OCI-M1 (cell line): Measurements from ENCODE around the gene MADD.

Experiments used
- DNase-seq: peaks from one replicate; lab custom pipeline; 2025; lab: John Stamatoyannopoulos, UW

The MADD gene

DNA sequence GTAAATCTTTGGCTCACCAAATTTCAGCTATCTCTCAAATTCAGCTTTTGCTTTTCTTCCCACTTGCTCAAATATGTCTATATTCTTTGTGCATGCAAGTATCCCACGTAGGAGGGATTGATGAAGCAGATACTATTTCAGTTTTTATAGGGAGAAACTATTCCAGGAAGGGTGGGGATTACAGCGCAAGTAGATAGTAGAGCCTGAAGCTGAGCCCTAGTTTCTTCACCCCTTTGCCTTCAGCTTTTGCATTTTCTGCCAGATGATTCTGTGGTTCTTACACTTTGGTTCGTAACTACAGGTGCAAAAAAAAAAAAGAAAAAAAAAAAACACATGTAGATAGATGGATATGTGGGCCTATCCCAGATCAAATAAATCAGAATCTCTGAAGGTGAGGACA lies 18.2 kb upstream of the MADD start:
- no peak for DNase-seq

DNA sequence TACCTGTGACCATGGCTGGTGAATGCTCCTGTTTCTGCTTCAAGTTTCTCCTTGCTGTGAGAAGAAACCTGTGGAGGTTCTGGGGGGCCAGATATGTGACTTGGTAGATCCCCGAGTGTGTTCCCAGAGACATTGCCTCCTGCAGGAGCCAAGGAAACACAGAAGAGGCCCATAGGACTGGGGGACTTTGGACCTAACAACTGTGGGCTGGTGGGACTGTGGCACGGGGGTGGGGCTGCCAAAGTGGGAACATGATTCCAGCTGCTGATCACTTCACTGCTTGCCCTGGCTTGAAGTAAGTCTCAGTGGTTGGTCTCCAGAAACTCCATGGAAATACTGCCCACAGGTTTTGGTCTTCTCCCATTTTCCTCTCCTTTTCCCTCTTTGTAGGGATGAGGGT lies 16.3 kb upstream of the MADD start:
- DNase-seq = no peak

DNA sequence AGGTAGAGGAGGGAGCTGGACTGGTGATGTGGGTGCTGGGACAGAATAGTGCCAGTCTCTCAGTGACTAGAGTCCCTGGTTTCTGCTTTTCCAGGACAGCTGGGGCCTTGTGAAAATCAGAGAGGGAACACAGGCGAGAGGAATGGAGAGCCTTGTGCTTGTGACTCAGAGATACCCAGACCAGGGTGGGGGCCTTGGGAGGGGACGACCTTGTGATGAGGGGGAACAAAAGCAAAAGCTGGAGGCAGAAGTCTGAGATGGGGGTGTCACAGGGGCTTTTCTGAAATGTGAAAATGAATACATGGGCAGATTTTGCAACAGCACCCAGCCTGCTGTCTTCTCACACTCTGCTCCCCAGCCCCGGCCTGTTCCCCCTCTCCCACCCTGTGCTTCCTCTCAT lies 15.5 kb upstream of the MADD start:
- no peak for DNase-seq

DNA sequence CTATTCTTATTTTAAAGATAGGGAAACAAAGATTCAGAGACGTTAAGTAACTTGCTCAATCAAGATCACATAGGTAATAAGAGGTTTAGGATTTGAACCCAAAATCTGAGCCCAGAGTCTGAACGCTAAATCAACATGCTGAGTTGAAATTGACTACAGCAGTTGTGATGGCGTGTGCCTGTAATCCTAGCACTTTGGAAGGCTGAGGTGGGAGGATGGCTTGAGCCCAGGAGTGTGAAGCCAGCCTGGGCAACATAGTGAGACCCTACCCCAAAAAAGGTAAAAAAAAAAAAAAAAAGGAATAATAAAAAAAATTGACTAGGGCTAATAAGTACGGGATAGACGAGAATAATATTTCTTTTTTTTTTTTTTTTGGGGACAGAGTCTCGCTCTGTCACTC lies 13.6 kb upstream of the MADD start:
- no peak for DNase-seq

DNA sequence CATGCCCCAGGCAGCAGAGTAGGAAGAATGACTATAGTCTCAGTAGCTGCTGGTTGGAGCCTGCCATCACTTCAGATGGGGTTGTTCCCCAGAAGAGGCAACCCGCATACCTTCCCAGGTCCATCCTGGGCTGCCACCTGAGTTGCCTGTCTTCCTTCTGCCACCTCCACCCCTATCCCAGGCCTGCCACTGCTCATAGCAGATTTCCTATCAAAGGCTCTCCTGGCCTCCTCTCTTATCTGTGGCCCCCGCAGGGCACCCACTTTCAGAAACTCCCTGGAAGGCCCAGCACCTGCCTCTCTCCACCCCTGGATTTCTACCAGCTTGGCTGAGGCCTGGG lies 12.8 kb upstream of the MADD start:
- DNase-seq = no peak

DNA sequence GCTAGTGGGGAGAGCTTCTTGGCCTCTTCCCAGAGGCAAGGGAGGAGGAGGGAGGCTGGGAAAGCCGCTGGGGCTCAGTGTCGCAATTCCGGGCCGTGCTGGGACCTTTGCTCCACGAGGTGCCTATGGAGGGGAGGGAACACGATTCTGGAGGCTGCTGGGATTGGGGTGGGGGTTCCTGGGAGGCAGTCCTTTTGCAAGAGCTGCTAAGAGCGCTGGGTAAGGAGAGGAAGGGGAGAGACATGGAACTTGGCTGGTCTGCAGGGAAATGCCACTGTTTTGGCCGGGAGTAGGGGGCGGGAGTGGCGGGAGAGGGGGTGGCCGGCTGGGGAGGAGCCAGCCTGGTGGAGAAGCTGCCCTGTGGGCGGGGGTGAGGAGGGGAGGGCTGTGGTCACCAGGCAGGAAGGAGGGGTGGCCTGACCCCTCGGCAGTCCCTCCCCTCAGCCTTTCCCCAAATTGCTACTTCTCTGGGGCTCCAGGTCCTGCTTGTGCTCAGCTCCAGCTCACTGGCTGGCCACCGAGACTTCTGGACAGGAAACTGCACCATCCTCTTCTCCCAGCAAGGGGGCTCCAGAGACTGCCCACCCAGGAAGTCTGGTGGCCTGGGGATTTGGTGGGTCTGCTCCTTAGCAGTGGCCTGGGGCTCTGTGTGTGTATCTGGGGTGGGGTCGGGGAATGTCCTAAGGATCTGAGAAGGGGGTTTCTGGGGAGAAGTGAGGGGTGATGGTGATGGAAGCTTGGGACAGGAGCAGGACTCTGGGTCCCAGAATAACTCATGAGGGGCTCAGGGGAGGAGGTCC lies 12.2 kb upstream of the MADD start, which contains the start of gene NR1H3:
NR1H3 (plus strand) TSS at position 480 of the 800 bp plus-strand sequence. CDS start 1,221 bp downstream, outside the sequence.
- DNase-seq = peak; percentile 84

DNA sequence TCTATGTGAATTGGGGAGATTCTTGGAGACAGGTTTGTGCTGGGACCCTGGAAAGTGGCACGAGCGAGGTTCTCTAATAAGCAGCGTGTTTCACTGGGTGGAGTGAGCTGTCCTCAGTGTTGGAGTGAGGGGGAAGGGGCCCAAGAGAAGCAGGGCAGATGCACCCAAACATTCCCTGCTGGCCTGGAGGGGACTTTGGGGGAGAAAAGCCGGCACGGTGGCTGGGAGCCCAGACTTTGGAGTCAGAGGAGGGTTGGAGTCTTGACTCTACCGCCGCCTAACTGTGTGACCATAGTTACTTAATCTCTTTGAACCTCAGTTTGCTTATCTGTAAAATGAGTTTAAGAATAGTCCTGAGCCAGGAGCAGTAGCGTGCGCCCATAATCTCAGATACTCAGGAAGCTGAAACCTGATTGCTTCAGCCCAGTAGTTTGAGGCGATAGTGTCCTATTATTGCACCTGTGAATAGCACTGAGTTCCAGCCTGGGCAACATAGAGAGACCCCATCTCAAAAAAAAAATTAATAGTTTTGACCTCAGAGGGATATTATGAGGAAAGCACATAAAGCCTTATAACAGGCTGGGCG lies 11.5 kb upstream of the MADD start:
- DNase-seq = no peak

DNA sequence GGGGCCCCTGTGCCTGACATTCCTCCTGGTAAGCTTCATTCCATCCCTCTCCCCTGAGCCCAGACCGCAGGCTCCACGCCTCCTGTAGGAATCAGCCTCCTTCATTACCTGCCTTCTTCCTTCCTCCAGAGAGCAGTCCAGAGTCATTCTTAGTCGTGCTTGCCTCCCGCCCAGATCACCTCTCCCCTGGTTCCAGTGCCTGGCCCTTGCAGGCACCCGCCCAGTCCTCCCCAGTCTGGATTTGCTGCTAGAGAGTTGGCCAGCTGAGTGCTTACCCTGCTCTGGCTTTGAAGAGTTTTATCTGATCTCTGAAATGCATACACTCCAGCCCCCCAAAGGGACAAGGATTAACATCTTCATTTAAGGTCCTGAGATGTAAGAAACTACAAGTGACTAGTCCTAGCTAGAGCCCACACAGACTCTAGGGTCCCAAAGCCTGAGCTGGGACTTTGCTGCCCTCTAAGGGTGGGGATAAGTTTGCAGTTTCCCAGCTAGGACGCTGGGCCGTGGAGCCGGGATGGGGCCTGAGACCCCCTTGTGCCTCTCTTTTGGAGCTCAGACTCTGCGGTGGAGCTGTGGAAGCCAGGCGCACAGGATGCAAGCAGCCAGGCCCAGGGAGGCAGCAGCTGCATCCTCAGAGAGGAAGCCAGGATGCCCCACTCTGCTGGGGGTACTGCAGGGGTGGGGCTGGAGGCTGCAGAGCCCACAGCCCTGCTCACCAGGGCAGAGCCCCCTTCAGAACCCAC lies 10.5 kb upstream of the MADD start:
- DNase-seq = peak; percentile 71

DNA sequence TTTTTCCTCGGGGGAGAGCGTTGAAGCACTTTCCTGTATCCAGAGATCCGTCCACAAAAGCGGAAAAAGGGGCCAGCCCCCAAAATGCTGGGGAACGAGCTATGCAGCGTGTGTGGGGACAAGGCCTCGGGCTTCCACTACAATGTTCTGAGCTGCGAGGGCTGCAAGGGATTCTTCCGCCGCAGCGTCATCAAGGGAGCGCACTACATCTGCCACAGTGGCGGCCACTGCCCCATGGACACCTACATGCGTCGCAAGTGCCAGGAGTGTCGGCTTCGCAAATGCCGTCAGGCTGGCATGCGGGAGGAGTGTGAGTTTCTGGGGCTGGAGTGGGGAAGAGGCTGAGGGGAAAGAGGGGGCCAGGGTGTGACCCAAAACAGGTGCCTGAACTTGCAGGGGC lies 9.6 kb upstream of the MADD start:
- DNase-seq = no peak

DNA sequence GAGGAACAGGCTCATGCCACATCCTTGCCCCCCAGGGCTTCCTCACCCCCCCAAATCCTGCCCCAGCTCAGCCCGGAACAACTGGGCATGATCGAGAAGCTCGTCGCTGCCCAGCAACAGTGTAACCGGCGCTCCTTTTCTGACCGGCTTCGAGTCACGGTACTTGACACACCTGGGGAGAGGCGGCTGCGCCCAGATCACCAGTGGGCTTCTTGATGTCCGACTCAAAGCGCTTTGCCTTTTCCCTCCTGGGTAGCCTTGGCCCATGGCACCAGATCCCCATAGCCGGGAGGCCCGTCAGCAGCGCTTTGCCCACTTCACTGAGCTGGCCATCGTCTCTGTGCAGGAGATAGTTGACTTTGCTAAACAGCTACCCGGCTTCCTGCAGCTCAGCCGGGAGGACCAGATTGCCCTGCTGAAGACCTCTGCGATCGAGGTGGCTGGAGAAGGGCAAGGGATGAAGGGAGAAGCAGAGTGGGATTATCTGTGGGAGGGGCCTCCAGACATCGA lies 8.6 kb upstream of the MADD start:
- no peak for DNase-seq

DNA sequence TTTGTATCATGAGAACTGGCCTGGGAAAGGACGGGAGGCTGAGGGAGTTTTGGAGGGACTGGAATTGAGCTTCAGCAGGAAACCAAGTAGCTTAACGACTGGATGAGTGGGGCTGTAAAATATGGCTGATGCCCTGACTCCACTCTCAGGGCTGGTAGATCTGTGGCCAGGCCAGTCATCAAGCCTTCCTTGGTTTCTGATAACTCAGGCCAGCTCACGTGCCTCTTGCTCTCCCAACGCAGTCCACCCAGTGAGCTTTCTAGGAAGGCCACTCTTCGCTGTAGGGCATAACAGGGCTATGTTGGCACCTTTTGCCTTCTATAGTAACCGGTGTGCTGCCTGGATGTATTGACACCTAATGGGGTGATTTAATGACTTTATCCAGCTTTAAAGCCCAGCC lies 5.8 kb upstream of the MADD start:
- DNase-seq = no peak

DNA sequence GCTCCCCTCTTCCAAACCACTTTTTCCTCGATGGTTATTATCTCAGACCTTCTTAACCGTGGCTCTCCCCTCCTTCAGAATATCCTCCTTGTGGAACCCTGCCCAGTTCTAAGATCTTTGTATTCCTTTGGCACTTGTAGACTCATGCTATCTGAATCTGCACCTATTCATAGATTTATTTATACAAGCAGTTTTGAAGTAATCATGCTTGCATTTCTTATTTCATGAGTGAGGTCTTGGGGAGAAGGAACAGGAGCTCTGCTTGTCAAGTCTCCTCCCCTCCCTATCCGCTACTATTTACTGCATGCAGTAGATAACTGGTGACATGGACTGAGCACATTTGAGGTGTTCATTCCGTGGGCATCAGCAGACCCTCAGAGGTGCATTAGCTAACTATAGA lies 5.4 kb upstream of the MADD start:
- no peak for DNase-seq

DNA sequence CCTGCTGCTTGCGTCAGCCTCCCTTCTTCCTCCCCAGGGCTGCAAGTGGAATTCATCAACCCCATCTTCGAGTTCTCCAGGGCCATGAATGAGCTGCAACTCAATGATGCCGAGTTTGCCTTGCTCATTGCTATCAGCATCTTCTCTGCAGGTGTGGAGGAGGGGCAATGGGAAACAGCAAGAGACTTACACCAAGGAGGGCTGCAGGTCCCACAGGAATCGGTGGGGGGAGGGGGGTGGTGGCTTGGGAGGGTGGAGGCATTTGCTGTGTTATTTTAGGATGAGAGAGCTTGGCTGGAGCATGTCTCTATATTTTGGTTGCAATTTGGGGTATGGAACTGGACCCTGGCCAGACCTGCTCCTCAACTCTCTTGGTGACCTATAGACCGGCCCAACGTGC lies 2.1 kb upstream of the MADD start:
- DNase-seq = no peak

DNA sequence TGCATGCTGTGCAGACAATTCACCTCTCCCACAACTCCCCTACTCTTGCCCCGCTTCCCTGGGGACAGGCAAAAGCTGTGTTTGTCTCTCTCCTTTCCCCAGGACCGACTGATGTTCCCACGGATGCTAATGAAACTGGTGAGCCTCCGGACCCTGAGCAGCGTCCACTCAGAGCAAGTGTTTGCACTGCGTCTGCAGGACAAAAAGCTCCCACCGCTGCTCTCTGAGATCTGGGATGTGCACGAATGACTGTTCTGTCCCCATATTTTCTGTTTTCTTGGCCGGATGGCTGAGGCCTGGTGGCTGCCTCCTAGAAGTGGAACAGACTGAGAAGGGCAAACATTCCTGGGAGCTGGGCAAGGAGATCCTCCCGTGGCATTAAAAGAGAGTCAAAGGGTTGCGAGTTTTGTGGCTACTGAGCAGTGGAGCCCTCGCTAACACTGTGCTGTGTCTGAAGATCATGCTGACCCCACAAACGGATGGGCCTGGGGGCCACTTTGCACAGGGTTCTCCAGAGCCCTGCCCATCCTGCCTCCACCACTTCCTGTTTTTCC lies 1.4 kb upstream of the MADD start:
- no peak for DNase-seq

DNA sequence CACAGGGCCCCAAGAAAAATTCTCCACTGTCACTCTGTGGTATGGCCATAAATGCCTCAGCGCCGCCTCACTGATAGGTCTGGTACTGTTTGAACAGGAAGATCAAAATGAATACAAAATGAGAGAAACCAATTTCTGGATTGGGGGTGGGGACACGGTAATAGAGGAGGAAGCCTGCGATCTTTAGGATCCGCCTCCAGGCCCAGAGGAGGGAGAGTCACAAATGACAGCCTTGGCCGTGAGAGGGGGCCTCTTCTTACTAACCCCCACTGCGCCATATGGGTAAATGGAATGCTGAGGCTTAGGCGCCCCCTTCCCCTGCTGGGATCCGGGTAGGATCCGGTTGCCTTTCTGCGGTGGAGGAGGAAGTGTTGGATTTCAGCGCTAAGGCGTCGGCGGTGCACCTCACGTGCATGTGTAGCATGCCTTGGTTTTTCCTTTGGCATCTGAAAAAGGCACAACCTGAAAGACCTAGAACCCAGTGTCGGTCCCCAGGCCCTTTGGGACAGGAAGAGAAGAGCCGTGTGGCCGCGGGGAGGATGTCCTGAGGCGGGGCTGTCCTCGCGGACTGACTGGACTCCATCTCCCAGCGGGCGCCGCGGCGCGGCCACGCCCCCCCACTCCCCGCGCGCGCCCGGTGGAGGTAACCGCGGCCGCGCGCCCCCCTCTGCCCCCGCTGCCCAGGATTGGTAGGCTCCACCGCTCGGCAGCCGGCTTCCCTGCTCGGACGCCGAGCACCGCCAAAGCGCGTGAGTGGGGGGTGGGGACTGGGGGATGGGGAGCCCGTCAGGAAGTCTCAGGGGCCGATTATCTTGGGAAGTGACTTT lies 718 bp upstream of the MADD start:
- peak; percentile 98 for DNase-seq

DNA sequence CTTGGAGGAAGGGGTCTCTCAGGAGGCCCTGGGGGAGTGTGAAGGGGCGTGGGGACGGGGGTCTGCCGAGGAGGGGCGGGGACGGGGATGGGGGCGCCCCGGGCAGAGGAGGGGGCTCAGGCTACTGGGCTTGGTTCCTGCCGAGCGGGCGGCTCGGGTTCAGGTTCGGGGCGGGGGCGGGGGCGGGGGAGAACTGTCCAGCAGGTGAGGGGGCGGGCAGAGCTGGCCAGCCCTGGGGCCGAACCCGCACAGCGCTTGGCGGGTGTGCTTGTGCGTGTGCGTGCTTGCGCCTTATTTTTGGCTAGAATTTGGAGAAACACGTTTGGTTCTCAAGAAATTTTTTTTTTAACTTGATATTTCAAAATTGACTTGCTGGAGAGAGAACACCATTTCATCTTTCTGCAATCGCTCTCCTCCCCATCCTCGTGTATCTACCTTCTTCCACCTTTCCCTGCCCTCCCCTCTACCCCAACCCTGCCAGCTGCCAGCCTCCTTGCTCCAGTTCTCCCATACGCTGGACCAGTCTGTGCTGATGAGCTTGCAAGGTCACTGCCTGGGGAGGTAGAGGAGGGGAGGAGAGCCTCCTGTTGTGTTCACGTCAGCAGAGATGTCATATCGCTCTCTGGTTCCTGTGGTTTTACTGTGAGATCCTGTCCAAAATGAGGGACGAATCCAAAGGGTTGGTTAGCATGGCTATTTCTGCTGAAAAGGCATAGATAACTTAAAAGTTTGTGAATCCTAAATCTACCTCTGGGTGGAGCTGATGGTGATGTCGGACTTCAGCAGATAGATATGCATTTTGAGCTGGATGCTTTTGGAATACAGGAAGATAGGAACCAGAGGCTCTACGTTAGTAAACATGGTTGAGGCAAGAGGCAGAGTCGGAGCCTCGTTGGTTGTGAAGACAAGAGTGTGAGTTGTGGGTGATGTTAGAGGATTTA lies 668 bp downstream of the MADD start:
- peak; percentile 84 for DNase-seq

DNA sequence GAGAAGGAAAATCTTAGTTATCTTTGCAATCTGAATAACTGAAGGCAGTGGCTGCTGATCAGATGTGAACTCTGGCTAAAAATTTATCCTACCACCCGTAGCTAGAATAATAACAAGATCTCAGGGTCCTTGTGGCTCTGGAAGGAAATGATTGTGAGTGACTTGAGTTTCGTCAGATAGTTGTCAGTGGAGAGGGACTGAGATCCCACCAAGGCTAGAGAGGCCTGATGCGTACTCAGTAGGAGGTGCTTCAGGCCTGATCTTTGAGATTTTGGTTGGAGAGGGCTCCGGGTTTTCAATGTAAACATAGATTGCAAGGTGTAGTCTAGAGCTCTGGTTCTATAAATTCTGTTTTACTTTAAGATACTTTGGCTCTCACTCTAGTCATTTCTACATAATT lies 1.4 kb downstream of the MADD start:
- no peak for DNase-seq

DNA sequence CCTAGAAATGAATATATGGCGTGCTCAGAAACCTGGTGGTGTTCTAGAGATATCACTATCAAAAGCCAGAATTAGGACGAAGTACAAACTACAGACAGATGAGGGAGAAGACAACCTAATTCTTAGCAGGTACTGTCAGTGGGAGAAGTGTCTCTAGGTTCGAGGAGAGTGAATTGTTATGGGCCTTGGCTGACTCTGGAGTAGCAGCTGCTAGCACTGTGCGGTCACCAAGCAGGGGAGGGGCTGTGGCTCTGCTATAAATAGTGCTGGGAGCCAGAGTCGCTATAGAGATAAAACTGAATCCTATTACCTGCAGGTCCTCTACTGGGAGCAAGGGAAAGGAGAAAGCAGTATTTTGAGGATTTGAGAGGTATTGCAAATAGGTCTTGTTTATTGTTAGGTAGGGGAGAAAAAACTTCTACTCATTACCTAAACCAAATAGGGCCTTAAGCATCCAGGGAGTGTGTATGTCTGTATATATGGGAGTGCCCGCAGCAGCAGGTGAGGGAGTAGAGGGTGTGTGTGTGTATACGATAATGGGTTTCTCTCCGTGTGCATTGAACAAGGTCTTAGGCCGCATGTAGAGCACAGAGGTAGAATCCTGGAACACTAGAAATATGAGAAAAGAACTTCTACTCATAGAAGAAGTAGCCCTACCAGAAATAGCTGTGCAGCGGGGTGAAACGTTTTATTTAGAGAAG lies 2.2 kb downstream of the MADD start:
- peak; percentile 48 for DNase-seq

DNA sequence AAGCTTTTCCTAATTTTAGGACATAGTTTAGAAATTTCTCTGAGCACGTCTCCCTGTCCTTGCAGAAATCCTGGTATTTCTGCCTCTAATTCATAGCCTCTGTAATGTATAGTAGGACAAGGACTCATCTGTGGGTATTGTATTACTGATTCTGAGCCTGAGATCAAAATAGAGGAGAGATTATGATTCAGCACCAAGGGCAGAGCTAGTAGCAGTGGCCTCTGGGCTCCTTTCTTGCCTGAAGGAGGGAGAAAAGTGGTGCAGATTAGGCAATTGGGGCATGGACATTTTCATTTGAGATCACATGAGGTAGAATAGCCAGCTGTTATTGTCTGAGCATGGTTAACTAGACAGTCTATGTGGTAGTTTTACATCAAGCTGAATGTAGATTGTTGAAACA lies 2.8 kb downstream of the MADD start:
- DNase-seq = peak; percentile 33
